NCI-H82 treated with DMSO at 0.1 percent for 48 hours (cell line): Measurements from ENCODE around the gene NPM3.

Experiments used
- DNase-seq: peaks from one replicate; lab custom pipeline; 2025; ENCODE audit not compliant: unreplicated experiment; lab: John Stamatoyannopoulos, UW

The NPM3 gene

GRCh38 chr10:101775273-101776160 lies 7.7 kb downstream of the NPM3 start, which contains the start of gene FGF8:
TSS of gene FGF8 (minus strand) at chr10:101776114. CDS start at chr10:101775900, 214 bp downstream.
- DNase-seq, result no peak

GRCh38 chr10:101774589-101775272 lies 8.5 kb downstream of the NPM3 start:
- DNase-seq, result no peak

- no peak for DNase-seq
Measured at GRCh38 chr10:101773923-101774588, 9.2 kb downstream of the NPM3 start.

GRCh38 chr10:101772895-101773761 lies 10.1 kb downstream of the NPM3 start:
- no peak for DNase-seq

- no peak for DNase-seq
Measured at GRCh38 chr10:101772017-101772894, 11.0 kb downstream of the NPM3 start.

GRCh38 chr10:101771380-101771779 lies 11.9 kb downstream of the NPM3 start:
- DNase-seq, result no peak

- DNase-seq, result no peak
Measured at GRCh38 chr10:101770331-101771215, 12.7 kb downstream of the NPM3 start.

- no peak for DNase-seq
Measured at GRCh38 chr10:101769541-101770180, 13.6 kb downstream of the NPM3 start.

GRCh38 chr10:101768791-101769170 lies 14.5 kb downstream of the NPM3 start:
- DNase-seq, result no peak

- DNase-seq, result no peak
Measured at GRCh38 chr10:101767966-101768790, 15.1 kb downstream of the NPM3 start.

GRCh38 chr10:101767600-101767945 lies 15.7 kb downstream of the NPM3 start:
- DNase-seq, result no peak

- DNase-seq, result no peak
Measured at GRCh38 chr10:101766753-101767599, 16.3 kb downstream of the NPM3 start.

GRCh38 chr10:101766306-101766705 lies 16.9 kb downstream of the NPM3 start:
- DNase-seq, result no peak

GRCh38 chr10:101763141-101763846 lies 20.0 kb downstream of the NPM3 start:
- DNase-seq, result no peak

GRCh38 chr10:101762736-101763135 lies 20.5 kb downstream of the NPM3 start:
- no peak for DNase-seq

GRCh38 chr10:101761226-101761625 lies 22.0 kb downstream of the NPM3 start:
- DNase-seq, result no peak
